Hepatic stellate cell (primary cell): ENCODE measurements around the gene ALG3.

Experiments
- DNase-seq: peaks from one replicate; pipeline ENCODE4 v3.0.0; 2011; ENCODE audit warnings: low spot score

Gene ALG3

DNA sequence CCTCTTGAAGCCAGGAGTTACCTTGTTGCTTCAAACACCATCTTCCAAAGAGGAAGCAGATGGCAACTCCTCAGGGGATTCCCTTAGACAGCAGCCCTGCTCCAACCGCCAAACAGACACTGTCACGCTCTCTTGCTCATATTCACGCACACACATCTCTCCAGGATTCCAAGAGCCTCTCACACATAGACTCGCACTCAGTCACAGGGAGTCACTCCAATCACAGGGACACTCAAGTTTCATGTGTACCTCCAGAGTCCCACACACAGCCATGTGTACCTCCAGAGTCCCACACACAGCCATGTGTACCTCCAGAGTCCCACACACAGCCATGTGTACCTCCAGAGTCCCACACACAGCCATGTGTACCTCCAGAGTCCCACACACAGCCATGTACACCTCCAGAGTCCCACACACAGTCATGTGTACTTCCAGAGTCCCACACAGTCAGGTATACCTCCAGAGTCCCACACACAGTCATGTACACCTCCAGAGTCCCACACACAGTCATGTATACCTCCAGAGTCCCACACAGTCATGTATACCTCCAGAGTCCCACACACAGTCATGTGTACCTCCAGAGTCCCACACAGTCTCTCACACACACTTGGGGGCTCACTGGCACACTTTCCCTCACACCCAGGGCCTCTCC is 13.3 kb downstream of the ALG3 start:
- DNase-seq, result no peak

DNA sequence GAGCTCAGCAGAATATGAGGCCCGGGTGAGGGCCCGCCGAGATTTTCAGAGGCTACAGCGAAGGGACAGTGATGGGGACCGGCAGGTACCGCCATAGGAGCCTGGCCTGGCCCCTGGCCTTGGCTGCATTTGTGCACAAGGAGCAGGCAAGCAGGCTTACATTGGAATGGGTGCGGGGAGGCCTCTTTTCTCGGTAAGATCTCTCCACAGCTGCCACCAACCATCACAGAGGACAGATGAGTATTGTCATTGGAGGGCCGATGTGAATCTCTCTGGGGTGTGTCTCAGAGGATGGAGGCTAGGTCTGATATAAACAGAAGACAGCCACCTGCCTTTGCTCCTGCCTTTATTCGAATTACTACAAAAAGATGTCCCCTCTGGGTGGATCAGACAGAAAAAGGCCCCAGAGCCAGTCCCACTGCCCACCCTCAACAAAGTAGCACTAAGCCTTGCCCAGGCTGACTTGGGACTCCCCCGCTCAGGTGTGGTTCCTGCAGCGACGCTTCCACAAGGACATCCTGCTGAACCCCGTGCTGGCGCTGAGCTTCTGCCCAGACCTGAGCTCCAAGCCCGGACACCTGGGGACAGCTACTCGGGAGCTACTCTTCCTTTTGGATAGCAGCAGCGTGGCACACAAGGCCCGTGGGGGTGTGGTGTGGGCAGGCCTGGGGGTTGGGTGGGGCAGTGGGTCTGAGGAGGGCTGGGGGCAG is 13.9 kb downstream of the ALG3 start:
- no peak for DNase-seq

DNA sequence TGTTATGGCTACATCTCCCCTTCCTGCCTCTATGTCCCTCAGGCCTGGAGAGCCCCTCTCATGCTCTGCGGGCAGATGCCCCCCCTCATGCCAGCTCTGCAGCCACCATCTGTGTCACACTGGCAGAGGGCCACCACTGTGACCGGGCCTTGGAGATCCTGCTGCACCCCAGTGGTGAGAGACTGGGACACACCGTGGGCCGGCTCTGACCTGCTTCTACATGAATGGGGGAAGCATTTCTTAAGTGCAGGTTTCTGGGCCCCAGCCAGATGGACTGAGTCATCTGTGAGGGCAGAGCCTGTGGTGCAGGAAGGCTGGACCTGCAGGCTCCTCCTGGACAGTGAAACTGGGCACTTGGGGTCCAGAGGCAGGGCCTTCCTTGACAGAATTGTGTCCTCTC is 14.5 kb downstream of the ALG3 start:
- DNase-seq, result peak; percentile 79

DNA sequence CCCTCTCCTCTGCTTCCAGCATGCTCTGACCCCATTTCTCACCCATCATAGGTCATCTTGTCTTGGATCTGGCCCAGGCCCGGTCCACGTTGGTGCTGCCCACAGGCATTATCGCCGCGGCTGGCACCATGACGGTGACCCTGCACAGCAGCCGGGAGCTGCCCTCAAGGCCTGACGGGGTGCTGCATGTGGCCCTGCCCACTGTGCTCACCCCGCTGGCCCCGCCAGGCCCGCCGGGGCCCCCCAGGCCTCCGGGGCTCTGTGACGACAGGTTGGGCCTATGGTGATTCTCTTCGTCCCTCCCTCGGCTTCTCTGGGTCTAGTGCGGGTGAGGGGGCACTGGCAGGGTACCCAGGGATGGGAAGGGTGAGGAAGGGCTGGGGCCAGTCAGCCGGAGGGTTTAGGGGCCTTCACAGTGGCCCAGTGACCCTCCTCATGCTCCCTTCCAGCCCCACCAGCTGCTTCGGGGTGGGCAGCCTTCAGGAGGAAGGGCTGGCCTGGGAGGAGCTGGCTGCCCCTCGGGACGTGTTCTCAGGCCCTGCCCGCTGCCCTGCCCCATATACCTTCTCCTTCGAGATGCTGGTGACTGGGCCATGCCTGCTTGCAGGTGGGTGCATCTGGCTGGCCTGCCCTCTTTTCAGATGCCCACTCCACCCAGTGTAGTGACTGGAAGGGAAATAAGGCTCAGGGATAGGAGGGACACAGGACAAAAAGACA is 15.5 kb downstream of the ALG3 start:
- no peak for DNase-seq

DNA sequence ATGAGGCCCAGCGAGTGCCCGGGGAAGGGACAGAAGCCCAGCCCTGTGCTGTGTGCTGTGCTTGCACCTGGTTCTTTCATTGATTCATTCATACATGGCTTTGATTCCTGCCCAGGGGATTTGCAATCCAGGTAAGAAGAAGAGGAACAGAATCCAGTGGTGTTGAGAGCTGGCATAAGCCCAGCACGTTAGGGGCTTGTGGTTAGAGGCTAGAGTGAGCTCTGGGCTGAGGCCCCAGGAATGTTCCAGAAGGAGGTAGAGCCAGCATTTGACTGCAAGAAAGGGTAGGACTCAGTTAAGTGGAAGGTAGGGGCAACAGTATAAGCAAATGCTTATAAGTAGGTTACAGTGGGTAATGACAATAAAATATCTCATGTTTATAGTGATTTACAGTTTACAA is 17.1 kb downstream of the ALG3 start:
- DNase-seq, result no peak

DNA sequence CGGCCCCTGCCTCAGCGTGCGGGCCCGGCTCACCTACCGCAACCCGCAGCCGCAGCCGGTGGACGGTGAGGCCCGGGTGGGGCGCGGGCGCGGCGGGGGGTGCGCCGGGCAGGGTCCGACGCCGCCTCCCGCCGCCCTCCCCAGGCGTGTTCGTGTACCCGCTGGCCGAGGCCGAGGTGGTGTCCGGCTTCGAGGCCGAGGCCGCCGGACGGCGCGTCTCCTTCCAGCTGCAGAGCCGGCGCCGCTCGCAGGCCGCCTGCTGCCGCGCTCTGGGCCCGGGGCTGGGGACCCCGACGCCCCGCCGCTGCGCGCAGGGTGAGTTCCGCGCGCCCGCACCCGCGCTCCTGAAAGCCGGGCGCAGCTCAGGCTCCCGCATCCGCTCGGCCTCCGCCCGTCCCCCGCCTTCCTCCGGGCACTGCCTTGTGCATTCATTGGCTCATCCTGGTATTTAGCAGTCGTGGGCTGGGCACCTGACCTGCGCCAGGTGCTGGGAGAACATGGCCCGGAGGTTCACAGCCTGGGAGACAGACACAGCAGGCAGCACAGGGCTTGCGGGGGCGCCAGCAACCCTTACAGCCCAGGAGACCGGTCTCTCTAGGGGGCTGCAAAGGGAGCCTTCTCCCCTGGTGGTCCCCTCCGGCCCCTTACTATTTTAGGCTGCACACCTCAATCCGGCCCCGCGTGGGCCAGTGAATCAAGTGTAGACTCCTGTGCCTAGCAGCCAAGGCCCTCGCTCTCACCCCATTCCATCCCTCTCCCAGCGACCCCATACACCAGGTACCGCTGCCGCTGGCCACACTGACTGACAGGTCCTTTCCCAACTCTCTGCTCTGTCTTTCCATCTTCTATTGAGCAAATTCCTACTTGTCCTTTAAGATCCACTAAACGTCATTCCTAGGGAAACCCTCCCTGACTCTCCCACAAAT is 17.9 kb downstream of the ALG3 start:
- DNase-seq, result no peak

DNA sequence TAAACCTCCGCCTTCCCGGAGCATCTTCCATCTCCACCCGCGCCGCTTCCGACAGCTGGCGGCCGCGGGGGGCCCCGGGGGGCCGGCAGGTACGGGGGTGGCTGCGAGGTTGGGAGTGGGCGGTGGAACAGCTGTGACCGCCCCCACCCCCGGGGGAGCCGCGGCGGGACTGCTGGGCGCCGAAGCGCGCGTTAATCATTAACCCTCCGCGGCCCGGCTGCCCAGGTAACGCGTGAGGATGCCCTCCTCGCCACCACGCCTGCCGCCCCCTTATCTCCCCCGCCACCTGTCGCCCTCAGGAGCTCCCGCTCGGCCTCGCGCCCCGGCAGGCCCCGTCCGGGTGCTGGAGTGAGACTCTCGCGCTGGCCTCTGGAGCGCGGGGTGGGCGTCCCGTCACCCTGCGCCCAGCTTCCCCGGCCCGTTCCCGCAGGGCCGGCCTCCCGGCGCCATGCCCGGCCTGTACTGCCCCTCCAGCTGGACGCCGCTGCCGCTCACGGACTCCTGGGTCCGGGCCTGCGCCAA is 18.6 kb downstream of the ALG3 start:
- DNase-seq, result no peak

DNA sequence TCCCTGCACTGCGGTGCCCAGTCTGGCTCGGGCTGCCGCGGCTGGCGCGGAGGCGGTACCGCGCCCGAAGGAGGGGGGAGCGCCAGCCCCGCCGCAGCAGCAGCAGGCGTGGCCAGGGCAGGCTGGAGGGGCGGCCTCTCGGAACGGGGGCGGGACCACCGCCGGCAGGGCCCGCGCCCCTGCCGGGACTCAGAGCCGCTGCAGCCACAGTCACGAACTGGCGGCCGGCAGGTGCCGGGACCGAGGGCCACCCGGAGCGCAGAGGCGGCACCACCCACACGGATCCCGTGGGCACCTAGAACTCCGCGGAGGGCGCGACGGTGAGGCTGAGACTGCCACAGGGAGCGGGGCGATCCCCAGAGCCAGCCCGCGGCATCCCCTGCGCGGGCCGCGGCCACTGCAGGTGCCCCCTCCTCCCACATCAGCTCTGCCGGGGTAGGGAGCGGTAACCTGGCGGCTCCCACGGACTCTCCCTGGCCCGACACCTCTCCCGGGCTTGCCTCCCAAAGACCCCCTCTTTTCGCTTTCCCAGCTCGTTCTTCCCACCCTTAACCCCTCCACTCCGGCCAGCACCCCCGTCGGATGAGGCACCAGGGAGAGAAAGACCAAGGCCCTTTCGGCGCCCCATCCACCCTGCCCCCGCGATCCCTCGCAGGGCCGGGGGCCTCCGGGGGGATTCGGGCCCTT is 19.2 kb downstream of the ALG3 start, which contains the start of gene VWA5B2:
Gene VWA5B2, plus strand, starts transcription at position 192 of the 687 bp plus-strand sequence. CDS start 944 bp downstream, outside the sequence.
- peak; percentile 81 for DNase-seq

DNA sequence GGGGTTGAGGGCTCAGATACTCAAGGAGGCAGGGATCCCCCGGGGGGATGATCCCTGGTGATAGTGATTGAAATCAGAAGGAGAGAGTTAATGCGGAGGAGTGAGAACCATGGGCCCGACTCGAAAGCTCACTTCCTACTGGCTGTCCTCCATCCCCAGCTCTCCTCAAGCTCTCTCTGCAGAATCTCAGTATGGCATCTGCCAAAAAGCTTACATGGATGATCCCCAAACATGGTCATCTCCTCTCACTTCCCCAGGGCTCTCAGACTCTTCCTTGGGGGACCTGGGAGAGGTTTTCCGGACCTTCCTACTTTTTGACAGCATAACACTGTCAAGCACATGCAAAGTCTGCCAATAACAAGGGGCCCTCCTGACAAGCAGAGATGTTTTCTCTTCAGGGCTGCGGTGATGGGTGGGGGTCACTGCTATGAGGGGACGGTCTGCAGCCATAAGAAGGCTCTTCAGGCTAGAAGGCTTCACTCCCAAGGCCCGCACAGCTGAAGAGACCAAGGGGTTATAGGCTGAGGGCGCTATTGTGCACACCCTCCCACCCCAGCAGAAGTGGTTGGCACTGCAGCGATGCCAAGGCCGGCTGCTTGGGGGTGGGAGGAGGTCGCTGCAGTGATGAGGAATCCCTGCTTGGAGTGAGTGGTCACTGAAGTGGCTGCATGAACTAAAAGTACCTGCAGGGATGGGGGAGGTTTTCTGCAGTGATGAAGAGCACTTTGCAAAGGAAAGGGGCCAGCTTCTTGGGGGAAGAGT is 20.2 kb downstream of the ALG3 start:
- DNase-seq, result no peak

DNA sequence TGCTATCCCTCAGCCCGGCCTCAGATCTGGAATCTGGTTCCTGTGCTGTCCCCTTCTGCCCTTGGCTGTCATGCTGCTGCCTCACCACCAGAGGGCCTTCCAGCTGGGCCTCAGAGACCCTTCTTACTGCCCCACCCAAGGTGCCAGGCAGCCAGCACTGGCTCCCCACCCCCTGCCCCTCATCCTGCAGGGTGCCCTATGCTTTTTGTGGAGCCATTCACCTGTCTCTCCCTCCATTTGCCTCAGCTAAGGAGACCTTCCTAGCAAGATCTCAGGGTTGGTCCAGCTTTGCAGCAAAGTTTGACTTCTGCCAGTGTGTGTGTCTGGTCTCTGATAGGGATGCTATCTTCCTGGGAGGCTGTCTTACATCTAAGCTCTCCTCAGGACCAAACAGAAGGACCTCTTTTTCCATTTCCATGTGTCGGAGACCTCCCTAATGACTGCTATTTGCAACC is 21.3 kb downstream of the ALG3 start:
- peak; percentile 62 for DNase-seq

DNA sequence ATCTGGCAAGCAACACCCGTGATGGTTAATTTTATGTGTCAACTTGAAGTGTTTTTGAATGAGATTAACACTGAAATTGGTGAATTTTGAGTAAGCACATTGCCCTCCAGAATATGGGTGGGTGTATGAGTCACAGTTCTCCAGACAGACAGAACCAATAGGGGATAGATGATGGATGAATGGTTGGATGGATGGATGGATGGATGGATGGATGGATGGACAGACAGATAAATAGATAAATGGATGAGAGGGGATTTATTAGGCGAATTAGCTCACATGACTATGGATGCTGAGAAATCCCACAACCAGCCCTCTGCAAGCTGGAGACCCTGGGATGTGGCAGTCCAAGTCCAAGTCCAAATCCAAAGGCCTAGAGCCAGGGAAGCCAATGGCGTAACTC is 24.8 kb downstream of the ALG3 start:
- no peak for DNase-seq

DNA sequence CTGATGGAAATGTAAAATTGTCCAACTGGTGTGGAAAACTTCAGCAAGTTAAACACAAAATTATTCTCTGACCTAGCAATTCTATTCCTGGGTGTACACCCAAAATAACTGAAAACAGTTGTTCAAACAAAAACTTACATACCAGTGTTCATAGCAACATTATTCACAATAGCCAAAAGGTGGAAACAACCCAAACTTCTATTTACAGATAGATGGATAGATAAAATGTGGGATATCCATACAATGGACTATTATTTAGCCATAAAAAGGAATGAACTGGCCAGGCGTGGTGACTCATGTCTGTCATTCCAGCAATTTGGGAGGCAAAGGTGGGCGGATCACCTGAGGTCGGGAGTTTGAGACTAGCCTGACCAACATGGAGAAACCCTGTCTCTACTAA is 26.2 kb downstream of the ALG3 start:
- DNase-seq, result no peak

DNA sequence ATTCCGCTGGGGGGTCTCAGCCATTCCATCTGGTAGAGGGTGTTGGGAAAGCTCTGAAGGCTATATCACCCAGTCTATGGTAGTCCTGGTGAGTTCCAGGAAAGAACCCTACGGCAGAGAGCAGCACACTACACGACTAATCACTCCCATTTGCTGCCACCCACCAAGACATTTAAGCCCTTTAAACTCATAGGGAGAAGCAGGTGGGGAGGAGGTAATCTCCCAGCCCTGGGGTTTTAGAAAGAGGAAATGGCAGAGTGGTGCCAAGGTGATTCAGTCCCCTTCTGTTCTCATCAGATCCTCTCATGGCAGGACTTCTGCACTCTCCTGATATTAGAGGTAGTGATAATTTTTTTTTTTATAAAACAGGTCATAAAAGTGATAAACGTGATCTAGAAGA is 29.9 kb downstream of the ALG3 start:
- no peak for DNase-seq

DNA sequence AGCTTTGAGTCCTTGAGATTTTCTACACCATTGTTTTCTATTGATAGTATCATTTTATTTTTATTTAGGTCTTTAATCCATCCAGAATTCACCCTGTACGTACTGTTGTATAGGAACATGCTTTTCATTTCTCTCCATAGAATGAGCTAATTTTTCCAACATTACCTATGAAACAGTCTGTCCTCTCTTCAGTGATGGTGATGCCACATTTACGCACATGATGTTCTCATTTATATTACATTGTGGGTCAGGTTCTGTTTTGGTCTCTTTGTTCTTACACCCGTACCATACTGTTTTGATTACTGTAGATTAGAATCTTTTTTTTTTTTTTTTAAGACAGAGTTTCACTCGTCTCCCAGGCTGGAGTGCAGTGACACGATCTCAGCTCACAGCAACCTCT is 37.0 kb downstream of the ALG3 start:
- DNase-seq, result no peak

DNA sequence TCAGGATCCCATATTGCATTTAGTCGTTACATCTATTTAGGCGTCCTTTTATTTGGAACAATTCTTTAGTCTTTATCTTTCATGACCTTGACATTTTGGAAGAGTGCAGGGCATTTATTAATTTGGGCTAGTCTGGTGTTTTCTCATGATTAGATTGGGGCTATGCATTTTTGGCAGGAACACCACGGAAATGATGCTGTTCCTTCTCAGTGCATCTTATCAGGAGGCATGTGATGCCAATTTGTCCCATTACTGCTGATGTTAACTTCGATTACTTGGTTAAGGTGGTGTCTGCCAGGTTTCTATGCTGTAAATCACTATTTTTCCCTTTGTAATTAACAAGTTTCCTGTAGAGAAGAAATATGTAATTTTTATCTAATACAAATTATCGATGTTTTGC is 37.5 kb downstream of the ALG3 start:
- no peak for DNase-seq

DNA sequence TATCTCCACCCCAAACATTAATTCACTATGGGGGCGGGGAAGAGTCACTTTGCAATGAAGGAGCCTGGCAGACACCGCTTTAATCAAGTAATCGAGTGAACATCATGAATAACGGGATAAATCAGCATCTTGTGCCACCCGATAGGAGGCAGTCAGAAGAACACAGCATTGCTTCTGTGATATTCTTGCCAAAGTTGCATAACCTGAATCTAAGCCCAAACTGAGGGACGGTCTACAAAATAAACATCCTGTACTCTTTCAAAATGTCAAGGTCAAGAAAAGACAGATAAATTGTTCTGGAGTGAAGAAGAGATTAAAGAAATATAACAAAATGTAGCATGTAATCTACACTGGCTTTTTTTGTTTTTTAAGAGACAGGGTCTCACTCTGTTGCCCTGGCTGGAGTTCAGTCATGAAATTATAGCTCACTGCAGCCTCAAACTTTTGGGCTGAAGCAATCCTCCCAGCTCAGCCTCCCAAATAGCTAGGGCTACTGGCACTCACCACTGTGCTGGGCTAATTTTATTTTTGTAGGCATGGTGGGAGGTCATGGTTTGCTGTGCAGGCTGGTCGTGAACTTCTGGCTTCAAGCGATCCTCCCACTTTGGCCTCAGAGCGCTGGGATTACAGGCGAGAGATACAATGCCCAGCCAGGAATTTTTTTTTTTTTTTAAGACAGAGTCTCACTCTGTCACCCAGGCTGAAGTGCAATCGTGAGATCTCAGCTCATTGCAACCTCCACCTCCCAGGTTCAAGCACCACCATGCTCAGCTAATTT is 39.4 kb downstream of the ALG3 start:
- DNase-seq, result no peak

DNA sequence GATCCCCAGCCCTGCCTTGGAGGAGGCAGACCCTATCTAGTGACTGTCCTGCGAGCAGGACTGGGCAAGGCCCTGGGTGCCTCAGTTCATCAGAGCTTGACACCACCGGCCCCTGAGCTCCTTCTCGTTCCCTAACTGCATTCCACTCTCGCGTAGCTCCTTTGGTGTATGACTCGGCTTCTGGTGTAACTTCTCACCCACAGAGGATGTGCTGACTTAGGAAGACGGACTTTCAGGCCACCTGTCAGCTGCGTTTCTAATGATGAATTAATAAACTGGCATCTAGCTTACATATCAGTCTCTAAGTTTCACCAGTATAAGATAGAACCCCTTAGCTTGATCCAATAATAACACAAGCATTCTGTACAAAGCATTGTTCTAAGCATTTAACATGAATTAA is 45.2 kb downstream of the ALG3 start:
- DNase-seq, result no peak

DNA sequence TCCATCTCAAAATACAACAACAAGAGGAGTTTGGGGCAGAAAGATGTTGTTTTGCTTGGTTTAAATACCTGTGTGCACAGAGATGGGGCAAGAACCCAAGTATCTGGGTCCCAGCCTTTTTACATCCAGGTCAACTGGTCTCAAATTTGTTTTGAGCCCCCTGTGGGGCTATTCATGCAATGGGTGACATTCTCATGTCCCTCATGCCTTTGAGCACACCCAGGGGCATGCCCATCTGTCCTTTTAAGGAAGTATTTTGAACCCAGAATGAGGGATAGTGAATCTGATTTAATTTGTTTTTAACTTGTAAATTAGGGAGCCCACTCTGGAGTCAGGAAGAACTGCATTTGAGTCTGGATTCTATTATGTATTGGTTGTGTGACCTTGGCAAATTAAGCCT is 47.9 kb downstream of the ALG3 start:
- DNase-seq, result no peak

DNA sequence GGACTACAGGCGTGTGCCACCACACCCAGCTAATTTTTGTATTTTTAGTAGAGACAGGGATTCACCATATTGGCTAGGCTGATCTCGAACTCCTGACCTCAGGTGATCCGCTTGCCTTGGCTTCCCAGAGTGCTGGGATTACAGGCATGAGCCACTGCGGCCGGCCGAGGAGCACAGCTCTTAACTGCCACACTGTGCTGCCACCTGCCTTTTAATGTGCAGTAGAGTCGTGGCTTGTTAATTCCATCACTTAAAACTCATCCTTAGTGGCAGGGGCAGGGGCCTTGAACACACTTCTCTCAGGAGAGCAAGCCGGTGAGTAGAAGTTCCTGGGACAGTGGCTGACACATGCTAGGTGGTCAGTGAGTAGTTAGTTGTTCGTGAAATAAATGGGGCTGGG is 50.3 kb downstream of the ALG3 start:
- DNase-seq, result no peak

DNA sequence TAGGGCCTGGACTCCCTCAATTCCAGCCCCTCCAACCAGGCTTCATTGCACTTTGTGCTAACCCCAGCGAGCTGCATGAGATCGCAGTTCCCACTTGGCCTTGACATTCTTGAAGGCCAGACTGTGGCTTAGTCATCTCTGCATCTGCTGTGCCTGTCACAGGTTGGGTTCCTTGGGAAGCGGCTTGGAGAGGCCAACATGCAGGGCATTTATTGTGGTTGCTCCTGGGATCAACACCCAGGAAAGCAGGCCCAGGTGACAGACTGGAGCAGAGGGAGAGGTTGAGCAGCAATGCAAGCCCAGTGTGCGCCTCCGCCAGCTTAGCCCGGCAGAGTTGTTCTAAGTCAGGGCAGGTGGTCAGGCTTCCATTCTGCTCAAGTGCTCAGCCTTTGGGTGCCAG is 52.2 kb downstream of the ALG3 start:
- no peak for DNase-seq
